Middle frontal gyrus (tissue), 1 donor: ENCODE data around the gene TRIP6.

Source experiments
- DNase-seq: peaks from one replicate; pipeline ENCODE4 v3.0.0-alpha.2; 2015; ENCODE audit warnings: low spot score; ENCODE audit errors: extremely low spot score

TRIP6 gene

DNA sequence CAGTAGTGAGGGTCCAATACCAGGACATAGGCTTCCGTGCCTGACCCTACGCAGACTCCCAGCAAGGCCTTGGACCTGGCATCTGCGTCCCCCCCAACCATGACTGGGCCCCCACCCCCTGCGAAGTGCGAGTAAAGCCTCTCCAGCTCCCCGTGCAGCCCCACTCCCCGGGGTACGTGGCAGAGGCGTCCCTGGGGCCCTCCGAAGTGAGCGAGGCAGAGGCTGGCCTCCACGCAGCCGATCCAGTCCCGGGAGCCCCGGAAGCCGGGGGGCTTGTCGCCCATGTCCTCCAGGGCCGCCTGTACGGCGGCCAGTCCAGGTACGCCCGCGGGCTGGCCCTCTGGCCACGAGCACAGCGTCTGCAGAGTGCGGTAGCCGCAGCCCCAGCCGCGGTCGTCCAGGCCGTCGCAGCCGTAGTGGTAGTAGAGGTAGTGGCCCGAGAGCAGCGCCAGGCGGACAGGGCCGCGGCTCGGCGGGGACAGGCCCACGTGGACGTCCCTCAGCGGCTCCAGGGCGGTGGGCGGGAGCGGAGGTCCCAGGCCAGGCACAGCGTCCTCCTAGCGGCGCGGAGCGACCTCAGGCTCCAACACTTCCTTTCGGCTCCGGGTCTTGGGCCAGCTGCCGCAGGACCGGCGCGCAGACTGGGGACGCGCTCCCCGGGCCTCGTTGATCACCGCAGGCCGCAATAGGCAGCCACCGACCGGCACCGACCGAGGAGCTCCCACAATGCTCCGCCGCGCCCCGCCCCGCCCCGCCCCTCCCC, 22.0 kb downstream of the TRIP6 start, which contains the start of gene UFSP1:
TSS of gene UFSP1 (minus strand) at position 728 of the 763 bp plus-strand sequence. CDS start at position 284, 444 bp downstream.
- DNase-seq = no peak

DNA sequence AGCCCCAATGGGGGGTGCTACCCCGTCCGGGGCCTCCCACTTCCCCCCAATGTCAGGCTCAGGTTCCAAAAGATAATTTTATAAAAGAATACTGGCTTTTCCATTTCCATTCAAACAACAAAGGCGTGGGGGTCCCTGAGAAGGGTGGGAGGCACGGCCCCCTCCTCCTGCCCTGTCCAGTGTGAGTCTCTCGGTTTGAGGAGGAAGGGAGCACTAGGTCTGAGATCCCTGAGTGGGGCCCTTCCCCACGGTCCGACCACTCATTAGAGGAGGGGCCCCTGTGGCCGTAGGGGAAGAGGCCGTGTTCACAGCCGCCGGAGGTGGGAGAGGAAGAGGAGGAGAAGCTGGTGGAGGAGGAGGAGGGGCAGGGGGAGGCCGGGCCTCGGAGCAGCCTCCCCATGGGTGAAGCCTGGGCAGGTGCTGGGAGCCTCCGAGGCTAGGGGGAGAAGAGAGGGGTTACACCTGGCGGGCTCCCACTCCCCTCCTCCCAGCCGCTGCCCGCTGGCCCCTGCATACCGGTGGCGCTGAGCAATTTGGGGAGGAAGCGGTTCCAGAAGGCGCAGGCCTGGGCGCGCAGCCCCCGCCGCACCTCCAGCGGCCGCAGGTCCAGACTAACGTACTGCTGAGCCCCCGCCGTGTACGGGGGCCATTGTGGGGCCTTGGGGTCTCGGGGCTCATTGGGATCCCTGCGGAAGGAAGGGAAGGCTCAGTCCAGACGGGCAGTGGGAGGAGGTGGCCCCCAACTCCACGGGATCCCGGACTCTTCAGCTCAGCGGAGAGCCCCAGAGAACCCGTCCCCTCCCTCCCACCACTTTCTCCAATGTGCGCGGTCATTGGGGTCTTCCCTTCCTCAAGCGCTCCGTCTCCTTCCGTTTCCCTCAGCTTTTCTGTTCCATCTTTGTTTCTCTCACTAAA, 23.7 kb downstream of the TRIP6 start:
- no peak for DNase-seq

DNA sequence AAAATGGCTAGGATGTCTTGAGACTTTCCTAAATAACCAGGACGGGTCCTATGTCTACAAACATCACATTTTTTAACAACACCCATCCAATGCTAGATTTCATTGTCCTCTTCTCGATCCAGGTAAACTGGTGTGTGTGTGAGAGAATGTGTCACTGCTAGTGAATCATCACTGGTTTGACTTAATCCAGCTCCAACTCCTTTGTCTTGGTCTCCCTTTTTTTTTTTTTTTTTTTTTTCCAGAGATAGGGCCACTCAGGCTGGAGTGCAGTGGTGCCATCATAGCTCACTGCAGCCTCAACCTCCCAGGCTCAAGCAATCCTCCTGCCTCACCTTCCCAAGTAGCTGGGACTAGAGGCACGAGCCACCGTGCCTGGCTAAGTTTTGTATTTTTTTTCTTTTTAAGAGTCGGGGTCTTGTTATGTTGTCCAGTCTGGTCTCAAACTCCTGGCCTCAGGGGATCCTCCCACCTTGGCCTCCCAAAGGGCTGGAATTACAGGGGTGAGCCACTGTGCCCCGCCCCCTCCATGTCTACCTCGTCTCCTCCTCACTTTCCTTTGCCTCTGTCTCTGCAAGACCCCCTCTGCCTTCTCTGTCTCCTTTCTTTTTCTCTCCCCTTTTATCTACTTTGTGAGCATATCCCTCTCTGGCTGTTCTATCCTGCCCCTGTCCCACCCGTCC, 24.5 kb downstream of the TRIP6 start:
- DNase-seq = no peak

DNA sequence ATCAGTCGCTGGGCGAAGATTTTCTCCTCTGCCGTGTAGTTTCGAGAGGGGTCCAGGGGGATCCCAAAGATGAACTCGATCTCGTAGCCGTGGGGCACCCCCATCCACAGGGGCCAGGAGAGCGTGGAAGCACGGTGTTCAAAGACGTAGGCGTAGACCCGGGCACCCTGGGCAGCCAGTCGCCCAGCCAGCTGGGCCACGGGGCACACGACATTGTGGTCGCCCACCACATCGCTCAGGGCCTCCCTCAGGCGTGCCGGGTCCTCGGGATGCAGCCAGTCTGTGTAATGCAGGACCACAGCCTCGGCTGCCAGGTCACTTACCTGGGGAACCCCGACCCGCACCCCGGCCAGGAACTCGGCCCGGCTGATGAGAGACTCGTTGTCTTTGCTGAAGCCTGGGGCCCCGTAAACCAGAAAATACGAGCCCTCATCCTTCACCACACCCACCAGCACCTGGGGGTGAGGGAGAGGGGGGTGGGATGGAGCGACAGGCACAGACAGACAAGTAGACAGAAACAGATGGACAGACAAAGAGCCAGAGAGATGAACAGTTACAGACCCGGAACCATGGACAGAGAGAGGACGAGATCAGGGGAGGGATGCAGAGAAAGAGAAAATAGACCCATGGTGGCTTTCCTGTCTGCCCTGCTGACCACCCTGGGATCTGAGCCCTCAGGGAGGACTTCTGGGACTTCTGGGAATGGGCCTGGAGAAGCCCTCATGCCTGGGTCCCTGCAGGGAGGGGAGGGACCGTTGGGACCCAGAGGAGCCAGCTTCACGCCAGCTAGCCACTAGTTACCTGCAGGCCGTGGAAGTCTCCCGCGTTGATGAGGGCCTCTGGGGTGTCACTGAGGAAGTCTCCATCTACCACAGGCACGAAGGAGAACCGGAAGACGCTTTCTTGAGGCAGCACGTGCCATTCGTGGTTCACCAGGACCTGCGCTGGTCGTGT, 25.5 kb downstream of the TRIP6 start:
- DNase-seq = no peak

DNA sequence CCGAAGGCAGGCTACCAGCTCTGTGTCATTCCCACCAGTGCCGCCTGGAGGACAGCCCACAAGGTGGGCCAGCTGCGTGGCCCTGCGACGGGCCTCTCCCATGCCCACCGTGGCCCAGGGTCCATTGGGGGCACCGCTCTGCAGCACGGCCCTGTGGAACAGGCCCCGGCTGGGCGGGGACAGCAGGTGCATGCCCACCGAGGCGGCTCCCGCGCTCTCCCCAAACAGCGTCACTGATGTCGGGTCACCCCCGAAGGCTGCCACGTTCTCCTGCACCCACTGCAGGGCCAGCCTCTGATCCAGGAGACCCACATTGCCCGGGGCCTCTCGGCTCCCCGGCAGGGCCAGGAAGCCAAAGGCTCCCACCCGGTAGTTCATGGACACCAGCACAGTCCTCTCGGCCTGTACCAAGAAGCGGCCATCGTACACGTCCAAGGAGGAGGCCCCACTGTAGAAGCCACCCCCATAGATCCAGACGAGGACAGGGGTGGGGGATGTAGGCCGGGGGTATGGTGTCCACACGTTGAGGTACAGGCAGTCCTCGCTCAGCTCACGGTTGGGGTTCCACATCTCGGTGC, 26.2 kb downstream of the TRIP6 start:
- DNase-seq = no peak

DNA sequence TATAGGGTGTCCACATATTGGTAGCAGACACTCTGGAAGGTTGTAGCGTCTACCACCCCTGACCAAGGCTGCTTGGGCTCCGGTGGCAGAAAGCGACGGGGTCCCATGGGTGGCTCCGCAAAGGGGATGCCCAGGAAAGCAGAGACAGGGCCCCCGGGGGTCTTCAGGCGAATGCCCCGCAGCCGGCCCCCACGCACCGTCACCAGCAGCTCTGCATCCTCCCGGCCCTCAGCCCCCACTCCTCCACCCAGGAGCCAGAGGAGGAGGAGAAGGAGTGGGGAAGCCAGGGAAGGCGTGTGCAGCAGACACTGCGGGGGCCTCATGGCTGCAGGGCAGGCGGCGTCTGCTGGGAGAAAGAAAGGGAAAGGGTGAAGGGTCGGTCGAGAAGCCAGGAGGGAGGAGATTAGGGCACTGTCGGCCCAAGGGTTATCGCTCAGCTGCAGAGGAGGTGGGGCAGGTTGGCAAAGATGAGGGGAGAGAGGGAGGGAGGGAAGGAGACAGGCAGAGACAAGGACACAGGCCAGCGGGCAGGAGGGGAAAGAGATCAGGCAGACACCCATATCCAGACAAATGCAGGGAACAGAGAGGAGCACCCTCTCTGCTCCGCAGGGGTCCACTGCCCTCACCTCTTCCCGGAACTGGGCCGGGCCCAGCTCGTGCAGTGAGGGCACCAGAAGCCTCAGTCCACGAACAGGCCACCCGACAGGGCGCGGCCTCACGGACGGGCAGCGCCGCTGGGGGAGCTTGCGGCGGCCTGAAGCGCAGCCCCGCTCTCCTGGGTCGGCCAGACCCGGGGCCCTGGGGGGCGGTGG, 26.9 kb downstream of the TRIP6 start:
- DNase-seq = no peak

DNA sequence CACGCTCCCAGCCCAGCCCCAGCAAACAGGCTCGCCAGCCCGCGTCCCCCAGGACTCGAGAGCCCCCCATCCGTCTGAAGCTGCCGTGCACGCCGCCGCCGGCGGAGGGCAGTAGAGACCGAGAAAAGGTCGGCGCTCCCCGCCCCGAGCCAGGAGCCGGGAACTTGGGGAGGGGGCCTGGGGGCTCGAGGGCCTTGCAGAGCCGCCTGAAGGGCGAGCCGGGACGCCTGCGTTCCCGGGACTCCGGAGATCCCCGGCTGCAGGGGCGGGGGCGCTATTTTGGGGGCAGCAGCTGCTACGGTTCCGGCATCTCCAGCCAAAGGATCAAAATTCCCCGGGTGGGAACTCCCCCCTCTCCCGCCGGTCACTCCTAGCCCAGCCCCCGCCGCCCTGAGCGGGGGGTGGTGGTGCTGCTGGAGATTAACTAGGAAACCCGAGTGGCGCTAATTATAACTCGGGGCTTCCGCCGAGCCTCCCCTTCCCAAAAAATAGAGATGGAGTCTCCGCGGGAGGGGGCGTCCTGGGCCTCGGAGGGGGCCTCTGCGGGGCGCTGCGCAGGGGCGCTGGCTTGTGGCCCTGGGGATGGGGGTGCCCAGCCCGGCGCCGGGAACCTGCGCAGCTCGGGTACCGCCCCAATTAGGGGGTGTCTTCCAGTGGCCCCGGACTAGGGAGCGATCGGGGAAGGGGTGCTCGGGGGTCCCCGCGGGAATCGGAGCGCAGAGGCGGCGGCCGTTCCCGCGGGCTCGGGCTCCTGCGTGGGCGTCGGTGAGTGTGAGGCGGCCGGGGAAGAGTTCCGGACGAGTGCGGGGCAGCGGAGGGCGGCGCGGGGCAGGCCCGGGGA, 27.9 kb downstream of the TRIP6 start:
- no peak for DNase-seq

DNA sequence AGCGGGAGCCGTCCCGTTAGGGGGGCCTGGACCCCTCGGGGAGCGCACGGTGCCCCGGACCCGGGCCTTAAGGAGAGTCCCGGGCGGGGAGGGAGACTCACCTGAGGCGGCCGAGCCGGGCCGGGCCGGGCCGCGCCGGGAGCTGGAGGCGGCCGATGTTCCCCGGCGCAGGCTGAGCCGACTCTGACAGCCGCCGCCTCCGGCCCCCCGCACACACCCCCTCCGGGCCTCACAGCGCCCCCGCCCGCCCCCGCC, 28.4 kb downstream of the TRIP6 start, which contains the start of gene ACHE:
TSS of gene ACHE (minus strand) at position 188 of the 255 bp plus-strand sequence. CDS start 1,656 bp downstream, outside the sequence.
- no peak for DNase-seq

DNA sequence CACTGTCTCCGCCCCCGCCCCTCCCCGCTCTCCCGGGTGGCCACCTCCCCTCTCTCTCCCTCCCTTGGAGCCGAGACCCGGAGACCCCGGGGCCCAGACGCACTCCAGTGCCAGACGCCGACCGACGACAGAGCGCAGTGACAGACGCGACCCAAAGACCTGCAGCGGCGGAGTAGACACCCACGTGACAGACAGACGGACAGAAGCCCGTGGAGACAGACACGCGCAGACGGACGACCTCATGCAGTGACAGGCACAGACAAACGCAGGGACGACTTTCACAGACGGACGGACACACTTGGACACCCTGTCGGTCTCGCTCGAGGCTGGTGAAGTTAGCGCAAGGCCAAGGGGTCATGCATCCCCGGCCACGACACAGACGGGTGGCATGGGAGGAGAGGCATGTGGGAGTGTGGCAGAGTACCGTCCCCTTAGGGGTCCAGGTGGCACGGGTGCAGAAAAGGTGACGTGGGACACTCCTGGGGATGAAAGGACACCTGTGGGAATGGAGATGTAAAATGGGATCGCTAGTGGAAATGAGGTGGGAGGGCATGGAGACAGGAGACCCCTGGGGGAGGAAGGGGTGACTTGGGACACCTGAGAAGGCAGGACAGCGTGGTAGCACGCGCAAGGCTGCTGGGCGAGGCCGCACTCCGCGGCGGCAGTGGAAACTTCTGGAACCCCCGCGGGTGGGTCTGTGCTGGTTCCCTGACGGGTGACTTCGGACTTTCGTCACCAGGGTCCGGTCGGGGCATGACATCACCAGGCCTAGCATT, 29.0 kb downstream of the TRIP6 start:
- no peak for DNase-seq

DNA sequence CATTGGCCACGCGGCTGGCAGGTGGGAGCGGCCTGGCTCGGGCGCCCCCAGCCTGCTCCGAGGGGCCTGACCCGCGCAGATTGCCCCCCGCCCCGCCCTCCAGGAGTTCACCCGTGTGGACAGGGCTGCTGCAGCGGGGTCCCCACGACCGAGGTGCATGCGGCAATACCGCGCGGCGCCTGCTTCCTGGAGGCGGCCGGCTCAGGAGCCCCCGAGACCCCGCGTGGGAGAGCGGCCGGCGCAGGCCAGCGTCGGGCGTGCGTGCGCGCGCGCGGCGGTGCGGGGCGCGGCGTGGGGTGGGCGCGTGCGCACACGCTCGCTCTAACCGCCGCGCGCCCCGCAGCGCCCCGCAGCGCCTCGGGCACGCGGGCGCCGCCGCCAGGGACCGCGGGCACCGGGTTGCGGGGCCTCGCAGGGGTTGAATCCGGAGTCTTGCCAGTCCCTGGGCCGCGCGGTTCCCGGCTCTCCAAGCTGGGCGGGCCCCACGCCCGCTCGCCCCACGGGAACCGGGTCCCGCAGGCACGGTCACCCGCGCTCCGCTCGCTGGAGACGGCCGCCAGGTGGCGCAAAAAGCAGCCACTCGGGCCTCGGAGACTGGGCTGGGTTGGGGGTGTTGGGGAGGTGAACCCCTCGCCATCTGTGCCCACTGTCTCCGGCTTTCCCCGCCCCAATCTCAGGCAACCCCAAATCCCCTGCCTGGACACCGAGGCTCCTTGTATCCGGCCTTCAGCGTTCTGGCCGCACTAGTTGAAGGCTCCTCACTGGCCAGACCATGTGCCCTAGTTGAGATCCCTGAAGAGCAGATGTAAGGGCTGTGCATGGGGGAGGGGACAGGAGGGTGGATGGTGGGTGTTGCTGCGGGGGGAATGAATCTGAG, 29.8 kb downstream of the TRIP6 start:
- DNase-seq = no peak

DNA sequence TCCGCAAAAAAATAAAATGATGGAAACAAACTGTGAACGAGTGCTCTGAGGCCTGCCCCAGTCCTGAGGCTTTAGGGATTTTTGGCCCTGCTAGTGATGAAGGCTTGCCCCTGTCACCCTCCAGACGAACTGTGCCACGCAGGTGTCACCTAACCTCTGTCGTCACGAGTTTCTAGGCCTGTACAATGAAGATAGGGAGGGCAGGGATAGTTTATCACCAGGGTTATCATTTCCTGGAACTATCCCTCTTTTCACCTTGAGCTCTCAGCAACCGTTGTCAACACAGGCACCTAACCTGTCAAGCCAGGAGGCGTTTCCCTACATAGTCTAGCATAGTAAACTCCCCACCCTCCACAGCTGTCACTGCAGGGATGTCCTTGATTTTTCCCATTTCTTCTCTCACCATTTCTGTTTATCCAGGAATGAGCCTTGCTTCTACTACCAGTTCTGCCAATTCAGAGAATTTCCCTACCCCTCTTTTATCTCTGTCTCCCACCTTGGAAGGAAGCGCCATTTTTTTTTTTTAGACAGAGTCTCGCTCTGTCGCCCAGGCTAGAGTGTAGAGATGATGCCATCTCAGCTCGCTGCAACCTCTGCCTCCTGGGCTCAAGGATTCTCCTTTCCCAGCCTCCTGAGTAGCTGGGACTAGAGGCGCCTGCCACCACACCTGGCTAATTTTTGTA, 30.7 kb downstream of the TRIP6 start:
- DNase-seq = no peak

DNA sequence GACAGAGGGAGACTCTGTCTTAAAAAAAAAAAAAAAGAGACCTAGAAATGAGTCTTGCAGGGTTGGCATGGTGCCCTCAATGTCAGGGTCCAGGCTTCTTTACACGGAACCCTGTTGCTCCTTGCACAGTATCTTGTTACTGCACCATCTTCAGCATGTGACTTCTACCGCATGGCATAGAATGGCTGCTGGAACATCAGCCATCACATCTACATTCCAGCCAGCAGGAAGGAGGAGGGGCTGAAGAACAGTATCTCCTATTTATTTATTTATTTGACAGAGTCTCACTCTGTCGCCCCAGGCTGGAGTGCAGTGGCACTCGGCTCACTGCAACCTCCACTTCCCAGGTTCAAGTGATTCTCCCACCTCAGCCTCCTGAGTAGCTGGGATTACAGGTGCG, 32.2 kb downstream of the TRIP6 start:
- DNase-seq = no peak

DNA sequence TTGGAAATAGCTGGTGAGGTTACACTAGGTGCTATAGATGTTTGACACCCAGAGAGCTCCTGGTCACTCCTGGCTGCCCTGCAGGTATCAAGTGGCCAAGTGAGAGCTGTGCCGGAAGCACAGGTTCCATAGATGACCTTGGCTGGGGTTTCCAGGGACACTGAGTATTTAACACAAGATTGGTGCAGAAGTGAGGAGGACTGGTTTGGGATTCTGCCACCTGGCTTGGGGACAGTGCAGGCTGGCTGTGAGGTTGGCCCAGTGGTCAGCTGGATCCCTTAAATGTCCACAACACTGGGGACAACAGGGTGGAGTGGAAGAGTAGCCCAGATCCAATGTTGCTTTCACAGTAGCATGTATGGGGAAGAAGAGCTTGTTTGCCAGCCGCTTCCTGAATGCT, 33.8 kb downstream of the TRIP6 start:
- no peak for DNase-seq

DNA sequence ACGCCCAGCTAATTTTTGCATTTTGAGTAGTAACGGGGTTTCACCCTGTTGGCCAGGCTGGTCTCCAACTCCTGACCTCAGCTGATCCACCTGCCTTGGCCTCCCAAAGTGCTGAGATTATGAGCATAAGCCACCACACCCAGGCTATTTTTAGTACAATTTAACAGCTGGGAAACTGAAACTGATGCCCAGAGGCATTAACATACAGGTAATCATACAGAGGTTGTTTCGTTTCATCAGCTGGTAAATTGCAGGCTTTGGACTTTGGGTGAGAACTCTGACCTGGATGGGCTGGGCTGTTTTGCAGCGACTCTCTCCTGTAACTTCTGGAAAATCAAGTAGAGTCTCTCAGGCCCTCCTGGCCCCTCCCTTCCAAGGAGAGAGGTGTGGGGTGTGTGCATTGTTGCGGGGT, 34.7 kb downstream of the TRIP6 start:
- no peak for DNase-seq

DNA sequence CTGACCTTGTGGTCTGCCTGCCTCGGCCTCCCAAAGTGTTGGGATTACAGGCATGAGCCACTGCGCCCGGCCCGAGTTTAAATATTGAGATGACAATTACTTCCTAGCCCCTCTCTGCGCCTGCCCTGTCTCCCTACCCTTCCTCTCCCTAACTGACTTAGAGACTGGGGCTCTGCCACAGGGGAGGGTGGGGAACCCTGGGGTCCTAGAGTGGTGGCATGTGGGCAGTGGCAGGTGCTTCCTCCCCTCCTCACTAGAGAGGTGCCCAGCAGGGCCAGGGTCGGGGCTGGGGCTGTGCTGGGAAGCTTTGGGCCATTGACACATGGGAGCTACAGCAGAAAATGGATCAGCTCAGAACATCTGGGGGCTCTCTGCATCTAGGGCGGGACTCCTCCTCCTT, 35.5 kb downstream of the TRIP6 start:
- no peak for DNase-seq

DNA sequence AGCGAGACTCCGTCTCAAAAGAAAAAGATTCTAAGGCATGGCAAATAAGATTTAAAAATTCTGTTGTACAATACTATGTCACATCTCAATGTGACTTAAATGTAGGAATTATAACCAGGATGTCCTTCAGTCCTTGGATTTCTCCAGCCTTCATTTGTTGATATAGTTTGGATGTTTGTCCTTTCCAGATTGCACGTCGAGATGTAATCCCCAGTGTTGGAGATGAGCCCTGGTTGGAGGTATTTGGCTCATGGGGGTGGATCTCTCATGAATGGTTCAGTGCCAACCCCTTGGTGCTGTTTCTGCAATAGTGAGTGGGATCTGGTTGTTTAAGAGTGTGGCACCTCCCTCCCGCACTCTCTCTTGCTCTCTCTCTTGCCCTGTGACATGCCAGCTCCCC, 41.3 kb downstream of the TRIP6 start:
- no peak for DNase-seq
